ENCODE results near the gene ZNF576. TPM values are rescaled to one million over a fixed set of nuclear protein-coding genes. Genes with fewer than 3 reads are reported as not detected.
"Not testable (repeated sequence)": the region's sequence is repeated elsewhere in the genome, so short reads cannot be mapped to it uniquely, and the experiment has no call there.

The ZNF576 gene
- 10.0 and 10.3 TPM in 2 replicates for total RNA-seq (ENCODE audit: low replicate concordance)

DNA sequence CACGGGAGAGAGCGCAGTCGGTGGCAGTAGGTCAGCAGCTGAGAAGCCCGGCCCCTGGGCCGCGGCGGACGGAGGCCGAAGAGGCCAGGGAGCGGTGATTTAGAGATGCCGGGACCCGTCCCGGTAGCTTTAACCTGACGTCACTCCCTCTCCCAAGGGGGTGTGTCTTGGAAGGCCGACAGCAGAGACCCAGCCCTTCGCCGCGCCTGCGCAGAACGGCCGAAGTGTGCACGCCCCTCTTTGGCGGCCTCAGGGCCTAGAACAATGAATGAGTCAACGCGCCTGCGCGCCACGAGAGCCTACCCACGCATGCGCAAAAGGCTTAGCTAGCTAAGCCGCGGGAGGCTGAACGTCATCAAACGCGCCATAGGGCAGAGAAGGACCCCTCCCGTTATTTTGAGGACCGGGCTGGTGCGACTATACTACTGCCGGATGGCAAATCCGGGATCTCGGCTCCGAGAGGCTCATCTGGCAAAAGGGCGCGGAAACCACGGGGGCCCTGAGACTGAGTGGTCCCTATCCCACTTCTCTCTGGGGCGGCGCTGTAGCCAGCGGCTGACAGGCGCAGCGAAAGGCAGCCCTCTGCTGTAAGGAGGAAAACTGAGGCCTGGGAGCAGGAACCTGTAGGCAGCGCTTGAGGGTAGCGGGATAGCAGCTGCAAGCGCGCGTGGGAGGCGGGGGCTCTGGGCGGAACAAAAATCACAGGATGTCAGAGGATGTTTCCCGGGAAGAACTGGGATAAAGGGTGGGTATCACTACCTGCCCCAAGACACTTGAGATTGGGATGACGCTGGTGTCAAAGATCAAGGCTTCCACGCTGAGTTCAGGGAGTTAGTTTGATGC, at the start of gene ZNF576, which contains the start of gene IRGQ:
TSS of gene ZNF576 (plus strand) at position 597 of the 843 bp plus-strand sequence. CDS start 514 bp downstream, outside the sequence.
TSS of gene IRGQ (minus strand) at position 136 of the 843 bp plus-strand sequence. CDS start 796 bp downstream, outside the sequence.
- DNase-seq (ENCODE audit: low read depth), result peak; percentile 99
- TF ChIP-seq, protein P1, sequence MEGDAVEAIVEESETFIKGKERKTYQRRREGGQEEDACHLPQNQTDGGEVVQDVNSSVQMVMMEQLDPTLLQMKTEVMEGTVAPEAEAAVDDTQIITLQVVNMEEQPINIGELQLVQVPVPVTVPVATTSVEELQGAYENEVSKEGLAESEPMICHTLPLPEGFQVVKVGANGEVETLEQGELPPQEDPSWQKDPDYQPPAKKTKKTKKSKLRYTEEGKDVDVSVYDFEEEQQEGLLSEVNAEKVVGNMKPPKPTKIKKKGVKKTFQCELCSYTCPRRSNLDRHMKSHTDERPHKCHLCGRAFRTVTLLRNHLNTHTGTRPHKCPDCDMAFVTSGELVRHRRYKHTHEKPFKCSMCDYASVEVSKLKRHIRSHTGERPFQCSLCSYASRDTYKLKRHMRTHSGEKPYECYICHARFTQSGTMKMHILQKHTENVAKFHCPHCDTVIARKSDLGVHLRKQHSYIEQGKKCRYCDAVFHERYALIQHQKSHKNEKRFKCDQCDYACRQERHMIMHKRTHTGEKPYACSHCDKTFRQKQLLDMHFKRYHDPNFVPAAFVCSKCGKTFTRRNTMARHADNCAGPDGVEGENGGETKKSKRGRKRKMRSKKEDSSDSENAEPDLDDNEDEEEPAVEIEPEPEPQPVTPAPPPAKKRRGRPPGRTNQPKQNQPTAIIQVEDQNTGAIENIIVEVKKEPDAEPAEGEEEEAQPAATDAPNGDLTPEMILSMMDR (IDR thresholded peaks at IDR 0.05; ENCODE audit: insufficient read depth, low read length), result no peak
- H3K4me3 ChIP-seq (ENCODE audit: low read depth, low read length), result peak within 1 kb of the TSS; percentile 94

DNA sequence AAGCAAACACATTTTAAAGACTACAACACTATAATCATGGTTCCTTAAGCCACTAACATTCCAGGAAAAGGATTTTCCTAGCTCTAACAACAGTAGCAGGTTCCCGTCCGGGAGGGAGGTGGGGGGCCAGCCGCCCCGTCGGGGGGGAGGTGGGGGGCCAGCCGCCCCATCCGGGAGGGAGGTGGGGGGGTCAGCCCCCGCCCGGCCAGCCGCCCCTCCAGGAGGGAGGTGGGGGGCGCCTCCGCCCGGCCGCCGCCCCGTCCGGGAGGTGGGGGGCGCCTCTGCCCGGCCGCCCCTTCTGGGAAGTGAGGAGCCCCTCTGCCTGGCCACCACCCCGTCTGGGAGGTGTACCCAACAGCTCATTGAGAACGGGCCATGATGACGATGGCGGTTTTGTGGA, 48.5 kb upstream of the ZNF576 start:
- DNase-seq (ENCODE audit: low read depth), result not testable (repeated sequence)

DNA sequence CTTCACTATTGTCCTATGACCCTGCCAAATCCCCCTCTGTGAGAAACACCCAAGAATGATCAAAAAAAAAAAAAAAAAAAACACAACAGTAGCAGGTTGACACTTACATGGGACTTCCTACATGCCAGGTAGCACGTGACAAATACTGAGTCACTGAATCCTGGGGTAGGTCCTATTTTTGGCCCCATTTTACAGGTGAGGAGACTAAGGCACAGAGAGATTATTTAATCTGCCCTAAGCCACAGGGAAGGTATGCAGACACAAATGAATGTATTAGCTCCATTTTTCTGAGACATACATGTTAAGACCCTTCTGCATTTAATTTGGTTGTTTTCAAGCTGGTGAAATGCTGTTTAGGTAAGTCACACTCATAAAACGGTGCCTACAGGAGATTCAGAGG, 47.7 kb upstream of the ZNF576 start:
- DNase-seq (ENCODE audit: low read depth), result no peak
- no peak overlapping the region for H3K4me3 ChIP-seq (ENCODE audit: low read depth, low read length)
- TF ChIP-seq, protein P1 (IDR thresholded peaks at IDR 0.05; ENCODE audit: insufficient read depth, low read length), result no peak

More for the DNA sequence above, 48.5 kb upstream of the ZNF576 start:
- not testable (repeated sequence) for H3K4me3 ChIP-seq (ENCODE audit: low read depth, low read length)

GRCh38 chr19:43551399-43552197, 44.8 kb upstream of the ZNF576 start:
- H3K4me3 ChIP-seq (ENCODE audit: low read depth, low read length), result no peak overlapping the region
- TF ChIP-seq, protein P1 (IDR thresholded peaks at IDR 0.05; ENCODE audit: insufficient read depth, low read length), result no peak
- DNase-seq (ENCODE audit: low read depth), result no peak

DNA sequence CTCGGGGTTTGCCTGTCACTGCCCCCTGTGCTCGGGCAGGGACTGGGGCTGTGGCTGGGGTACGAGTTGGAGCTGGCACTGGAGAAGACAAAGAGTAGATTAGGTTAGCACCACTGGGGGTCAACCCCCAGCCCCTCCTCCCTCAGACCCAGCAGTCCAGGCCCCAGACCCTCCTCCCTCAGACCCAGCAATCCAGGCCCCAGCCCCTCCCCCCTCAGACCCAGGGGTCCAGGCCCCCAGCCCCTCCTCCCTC, 44.3 kb upstream of the ZNF576 start:
- no peak overlapping the region for H3K4me3 ChIP-seq (ENCODE audit: low read depth, low read length)
- TF ChIP-seq, protein P1 (IDR thresholded peaks at IDR 0.05; ENCODE audit: insufficient read depth, low read length), result no peak
- no peak for DNase-seq (ENCODE audit: low read depth)

- H3K4me3 ChIP-seq (ENCODE audit: low read depth, low read length), result no peak overlapping the region
- TF ChIP-seq, protein P1 (IDR thresholded peaks at IDR 0.05; ENCODE audit: insufficient read depth, low read length), result no peak
- no peak for DNase-seq (ENCODE audit: low read depth)
Observed at GRCh38 chr19:43552616-43553015, 43.8 kb upstream of the ZNF576 start.

GRCh38 chr19:43553656-43554055, 42.7 kb upstream of the ZNF576 start:
- no peak overlapping the region for H3K4me3 ChIP-seq (ENCODE audit: low read depth, low read length)
- DNase-seq (ENCODE audit: low read depth), result no peak
- TF ChIP-seq, protein P1 (IDR thresholded peaks at IDR 0.05; ENCODE audit: insufficient read depth, low read length), result no peak

Measured in fibroblast of the aortic adventitia (primary cell).